GM21619 (cell line): ENCODE measurements around the gene CWF19L1.

Source experiments
- ATAC-seq: cut with Tn5 transposase; IDR thresholded peaks from one replicate; pipeline ENCODE4 v1.9.1; 2021; ENCODE audit not compliant: unreplicated experiment

The CWF19L1 gene

GRCh38 chr10:100253041-100253440 lies 14.4 kb downstream of the CWF19L1 start:
- no peak for ATAC-seq

GRCh38 chr10:100248820-100249219 lies 18.6 kb downstream of the CWF19L1 start:
- ATAC-seq, result no peak

- ATAC-seq, result no peak
Measured at GRCh38 chr10:100245484-100246220, 21.8 kb downstream of the CWF19L1 start.

- no peak for ATAC-seq
Measured at GRCh38 chr10:100239851-100240250, 27.6 kb downstream of the CWF19L1 start.

GRCh38 chr10:100238429-100238828 lies 29.0 kb downstream of the CWF19L1 start:
- ATAC-seq, result no peak

- no peak for ATAC-seq
Measured at GRCh38 chr10:100232101-100232500, 35.3 kb downstream of the CWF19L1 start.

- no peak for ATAC-seq
Measured at GRCh38 chr10:100229819-100230422, 37.5 kb downstream of the CWF19L1 start.

GRCh38 chr10:100223879-100224278 lies 43.6 kb downstream of the CWF19L1 start:
- ATAC-seq, result no peak

- ATAC-seq, result no peak
Measured at GRCh38 chr10:100222529-100222928, 44.9 kb downstream of the CWF19L1 start.

- no peak for ATAC-seq
Measured at GRCh38 chr10:100216006-100216405, 51.4 kb downstream of the CWF19L1 start.

GRCh38 chr10:100209303-100209702 lies 58.1 kb downstream of the CWF19L1 start:
- ATAC-seq, result no peak

GRCh38 chr10:100208276-100208675 lies 59.2 kb downstream of the CWF19L1 start:
- ATAC-seq, result no peak

GRCh38 chr10:100204370-100204769 lies 63.1 kb downstream of the CWF19L1 start:
- no peak for ATAC-seq

GRCh38 chr10:100201549-100201948 lies 65.9 kb downstream of the CWF19L1 start:
- no peak for ATAC-seq

- no peak for ATAC-seq
Measured at GRCh38 chr10:100194711-100195110, 72.7 kb downstream of the CWF19L1 start.

GRCh38 chr10:100192350-100192749 lies 75.1 kb downstream of the CWF19L1 start:
- ATAC-seq, result no peak

- ATAC-seq, result peak; percentile 36
Measured at GRCh38 chr10:100186253-100187212, 80.9 kb downstream of the CWF19L1 start.

GRCh38 chr10:100185364-100186252 lies 81.8 kb downstream of the CWF19L1 start, which contains the start of gene ERLIN1:
TSS of gene ERLIN1 (minus strand) at chr10:100186029. CDS start at chr10:100185626, 403 bp downstream.
- ATAC-seq, result peak; percentile 85

GRCh38 chr10:100184840-100185239 lies 82.6 kb downstream of the CWF19L1 start:
- no peak for ATAC-seq

- no peak for ATAC-seq
Measured at GRCh38 chr10:100184426-100184825, 83.0 kb downstream of the CWF19L1 start.
